Caco-2 (cell line): Measurements from ENCODE around the gene SMIM30. TPM values are rescaled to one million over a fixed set of nuclear protein-coding genes. Genes with fewer than 3 reads are reported as not detected.

ENCODE experiments used
- BruUV-seq: library from RNA; stranded (reverse); fragments of 400-500 nt; replicated peaks from 2 replicates; lab custom pipeline; 2021; lab: Mats Ljungman, UMichigan
- CTCF ChIA-PET: fragments of 300-600 bp; sonication (Branson Sonifier 250); formaldehyde crosslinking; loops from one replicate; lab custom pipeline; 2022; ENCODE audit warnings: antibody characterized with exemption; lab: Charles Lee
- POLR2A ChIA-PET: fragments of 300-600 bp; sonication (Branson Sonifier 250); formaldehyde crosslinking; loops from one replicate; lab custom pipeline; 2022; ENCODE audit warnings: antibody characterized with exemption; lab: Charles Lee
- DNase-seq, 2 experiments: peaks; one replicate each; pipeline versions ENCODE4 v3.0.0 to v3.0.0-alpha.2; 2020 to 2022
- H3K27me3 ChIP-seq: replicated peaks from 2 replicates; pipeline ENCODE4 v1.6.0; 2011; ENCODE audit warnings: low read length; ENCODE audit not compliant: control insufficient read depth, insufficient read depth
- H3K36me3 ChIP-seq: 2 replicates; pipeline ENCODE4 v1.5.1; 2011; ENCODE audit warnings: low read length; ENCODE audit not compliant: control insufficient read depth, insufficient read depth
- H3K4me1 ChIP-seq: fragments of 250-450 bp; sonication (Bioruptor Pico); 2 replicates; pipeline ENCODE4 v1.5.1; 2020; ENCODE audit warnings: mild to moderate bottlenecking
- H3K4me3 ChIP-seq: 2 replicates; pipeline ENCODE4 v1.5.1; 2011; ENCODE audit warnings: low read depth, mild to moderate bottlenecking, control low read depth, low read length
- H3K9me3 ChIP-seq: fragments of 250-450 bp; sonication (Bioruptor Pico); 2 replicates; pipeline ENCODE4 v1.5.1; 2020; ENCODE audit warnings: mild to moderate bottlenecking, moderate library complexity
- H3K27ac Mint-ChIP-seq: one replicate; pipeline ENCODE4 v1.8.0; 2022; ENCODE audit warnings: mixed read lengths; ENCODE audit not compliant: unreplicated experiment
- H3K27me3 Mint-ChIP-seq: one replicate; pipeline ENCODE4 v1.8.0; 2022; ENCODE audit warnings: mixed read lengths; ENCODE audit not compliant: insufficient read depth, unreplicated experiment
- H3K36me3 Mint-ChIP-seq: one replicate; pipeline ENCODE4 v1.8.0; 2022; ENCODE audit warnings: mild to moderate bottlenecking, mixed read lengths; ENCODE audit not compliant: insufficient read depth, unreplicated experiment
- H3K4me1 Mint-ChIP-seq: one replicate; pipeline ENCODE4 v1.8.0; 2022; ENCODE audit warnings: low read depth, mixed read lengths; ENCODE audit not compliant: unreplicated experiment
- H3K4me3 Mint-ChIP-seq: one replicate; pipeline ENCODE4 v1.8.0; 2022; ENCODE audit warnings: mild to moderate bottlenecking, moderate library complexity, mixed read lengths; ENCODE audit not compliant: unreplicated experiment
- H3K9me3 Mint-ChIP-seq: one replicate; pipeline ENCODE4 v1.8.0; 2022; ENCODE audit warnings: mixed read lengths; ENCODE audit not compliant: unreplicated experiment
- CTCF ChIP-seq, 2 experiments: fragments of 200-600 bp in 1 of 2; IDR thresholded peaks; 1 replicate in 1 of 2; 2 replicates in 1 of 2; pipeline versions ENCODE4 v1.5.1 to v1.8.0; 2011 to 2022; ENCODE audit warnings: antibody characterized with exemption in 1 of 2, control low read depth in 1 of 2, inconsistent platforms in 1 of 2, low read depth in 1 of 2, low read length in 1 of 2, mild to moderate bottlenecking in 1 of 2, moderate library complexity in 1 of 2; ENCODE audit not compliant: insufficient read depth in 1 of 2, severe bottlenecking in 1 of 2, unreplicated experiment in 1 of 2
- intact Hi-C: fragments of 100-400 bp; cut with micrococcal nuclease; formaldehyde crosslinking; loops from one replicate; pipeline ENCODE4 v1.10.0; 2022; ENCODE audit not compliant: unreplicated experiment
- total RNA-seq: library from RNA; stranded (reverse); gene quantifications from 2 replicates; pipeline ENCODE4 v1.2.3, GENCODE V29; 2022

The SMIM30 gene
- total RNA-seq, 1 experiment from 2014 or later, result 29.9 TPM

- Histone ChIP-seq H3K27me3 (no peaks in the 10 kb centered on the region), H3K4me1 (no peaks in the 10 kb centered on the region), H3K36me3 (no peaks in the 10 kb centered on the region), H3K9me3 (no peaks in the 10 kb centered on the region), H3K4me3 (no peak overlapping the region)
- no peak for TF ChIP-seq CTCF (IDR thresholded peaks at IDR 0.05; ENCODE audit: insufficient read depth in 1 of 2, low read depth in 1 of 2, low read length in 1 of 2, severe bottlenecking in 1 of 2, unreplicated experiment in 1 of 2)
- ChIA-PET CTCF (no interaction called here), POLR2A (no interaction called here)
- Mint-ChIP-seq H3K4me3 (no peak overlapping the region), H3K4me1 (no peaks in the 10 kb centered on the region), H3K27ac (no peak overlapping the region), H3K27me3 (no peaks in the 10 kb centered on the region), H3K9me3 (no peaks in the 10 kb centered on the region), H3K36me3 (no peaks in the 10 kb centered on the region)
- no TSS peak for BruUV-seq
- no peak for DNase-seq
- intact Hi-C loops, result no loop called here
These were observed 7.4 kb upstream of the SMIM30 start for GRCh38 chr7:113125728-113126127.

- Mint-ChIP-seq H3K36me3 (peaks cover 6% of the 10 kb centered on the region), H3K4me3 (no peak overlapping the region), H3K4me1 (no peaks in the 10 kb centered on the region), H3K27ac (no peak overlapping the region), H3K27me3 (no peaks in the 10 kb centered on the region), H3K9me3 (no peaks in the 10 kb centered on the region)
- intact Hi-C loops, result no loop called here
- no peak for TF ChIP-seq CTCF (IDR thresholded peaks at IDR 0.05; ENCODE audit: insufficient read depth in 1 of 2, low read depth in 1 of 2, low read length in 1 of 2, severe bottlenecking in 1 of 2, unreplicated experiment in 1 of 2)
- Histone ChIP-seq H3K36me3 (no peaks in the 10 kb centered on the region), H3K27me3 (no peaks in the 10 kb centered on the region), H3K9me3 (no peaks in the 10 kb centered on the region), H3K4me3 (no peak overlapping the region), H3K4me1 (0 out of 2 replicates have a peak, but pooled peaks cover under 1% of the 10 kb centered on the region)
- no TSS peak for BruUV-seq
- ChIA-PET CTCF (no interaction called here), POLR2A (no interaction called here)
- no peak for DNase-seq
These were observed 4.4 kb upstream of the SMIM30 start for GRCh38 chr7:113122744-113123143.

- POLR2A ChIA-PET, result no interaction called here
- no peaks in the 10 kb centered on the region for H3K27me3 ChIP-seq
- no peak overlapping the region for H3K4me3 ChIP-seq
- TF ChIP-seq CTCF (IDR thresholded peaks at IDR 0.05; ENCODE audit: insufficient read depth in 1 of 2, low read depth in 1 of 2, low read length in 1 of 2, severe bottlenecking in 1 of 2, unreplicated experiment in 1 of 2), result no peak
- H3K4me1 ChIP-seq, result peaks cover 6% of the 10 kb centered on the region
- H3K9me3 Mint-ChIP-seq, result no peaks in the 10 kb centered on the region
- peaks cover 6% of the 10 kb centered on the region for H3K36me3 Mint-ChIP-seq
- no TSS peak for BruUV-seq
- no peaks in the 10 kb centered on the region for H3K36me3 ChIP-seq
- H3K4me3 Mint-ChIP-seq, result no peak overlapping the region
- no peaks in the 10 kb centered on the region for H3K4me1 Mint-ChIP-seq
- intact Hi-C loops, result no loop called here
- no peak for DNase-seq
- H3K9me3 ChIP-seq, result no peaks in the 10 kb centered on the region
- no peak overlapping the region for H3K27ac Mint-ChIP-seq
- H3K27me3 Mint-ChIP-seq, result no peaks in the 10 kb centered on the region
- CTCF ChIA-PET, result no interaction called here
These were observed 2.3 kb upstream of the SMIM30 start for GRCh38 chr7:113120647-113121046.
